Calu3 (cell line): ENCODE measurements around the gene DFFB. TPM values are rescaled to one million over a fixed set of nuclear protein-coding genes. Genes with fewer than 3 reads are reported as not detected.

ENCODE experiments used
- BruUV-seq: library from RNA; stranded (reverse); fragments of 400-500 nt; replicated peaks from 2 replicates; lab custom pipeline; 2021; lab: Mats Ljungman, UMichigan
- CTCF ChIA-PET: fragments of 300-600 bp; sonication (Branson Sonifier 250); formaldehyde crosslinking; loops from one replicate; lab custom pipeline; 2022; ENCODE audit warnings: antibody characterized with exemption; lab: Charles Lee
- DNase-seq: peaks from one replicate; pipeline ENCODE4 v3.0.0; 2022
- H3K27ac Mint-ChIP-seq: one replicate; pipeline ENCODE4 v1.8.0; 2022; ENCODE audit warnings: mixed read lengths; ENCODE audit not compliant: unreplicated experiment
- H3K27me3 Mint-ChIP-seq: one replicate; pipeline ENCODE4 v1.8.0; 2022; ENCODE audit warnings: mixed read lengths; ENCODE audit not compliant: unreplicated experiment
- H3K36me3 Mint-ChIP-seq: one replicate; pipeline ENCODE4 v1.8.0; 2022; ENCODE audit warnings: mild to moderate bottlenecking, moderate library complexity, mixed read lengths; ENCODE audit not compliant: insufficient read depth, unreplicated experiment
- H3K4me1 Mint-ChIP-seq: one replicate; pipeline ENCODE4 v1.8.0; 2022; ENCODE audit warnings: mild to moderate bottlenecking, low read depth, mixed read lengths; ENCODE audit not compliant: unreplicated experiment
- H3K4me3 Mint-ChIP-seq: one replicate; pipeline ENCODE4 v1.8.0; 2022; ENCODE audit warnings: mild to moderate bottlenecking, low read depth, moderate library complexity, mixed read lengths; ENCODE audit not compliant: unreplicated experiment
- H3K9me3 Mint-ChIP-seq: one replicate; pipeline ENCODE4 v1.8.0; 2022; ENCODE audit warnings: low read depth, mixed read lengths; ENCODE audit not compliant: unreplicated experiment
- CTCF ChIP-seq: fragments of 200-600 bp; IDR thresholded peaks from one replicate; pipeline ENCODE4 v1.8.0; 2022; ENCODE audit warnings: antibody characterized with exemption; ENCODE audit not compliant: unreplicated experiment
- intact Hi-C: fragments of 100-400 bp; cut with micrococcal nuclease; formaldehyde crosslinking; loops from one replicate; pipeline ENCODE4 v1.10.0; 2022; ENCODE audit not compliant: unreplicated experiment
- total RNA-seq: library from RNA; stranded (reverse); gene quantifications from 2 replicates; pipeline ENCODE4 v1.2.3, GENCODE V29; 2022

DFFB gene
- total RNA-seq, 1 experiment from 2014 or later = 6.6 TPM

- no peak for TF ChIP-seq CTCF
- peaks cover under 1% of the 10 kb centered on the region for H3K36me3 Mint-ChIP-seq
- no peaks in the 10 kb centered on the region for H3K4me1 Mint-ChIP-seq
- intact Hi-C loops = no loop called here
- no peaks in the 10 kb centered on the region for H3K9me3 Mint-ChIP-seq
- H3K4me3 Mint-ChIP-seq = no peak overlapping the region
- BruUV-seq = no TSS peak
- CTCF ChIA-PET = no interaction called here
- DNase-seq = no peak
- no peak overlapping the region for H3K27ac Mint-ChIP-seq
- no peaks in the 10 kb centered on the region for H3K27me3 Mint-ChIP-seq
These were observed 6.1 kb downstream of the DFFB start for GRCh38 chr1:3863231-3863935.

- Mint-ChIP-seq H3K9me3 (peaks cover 3% of the 10 kb centered on the region), H3K36me3 (peaks cover 5% of the 10 kb centered on the region), H3K4me3 (no peak overlapping the region), H3K4me1 (no peaks in the 10 kb centered on the region), H3K27ac (no peak overlapping the region), H3K27me3 (no peaks in the 10 kb centered on the region)
- no peak for TF ChIP-seq CTCF
- intact Hi-C loops = no loop called here
- no peak for DNase-seq
- BruUV-seq = no TSS peak
- CTCF ChIA-PET = no interaction called here
These were observed 7.6 kb downstream of the DFFB start for GRCh38 chr1:3864884-3865283.

- Mint-ChIP-seq H3K9me3 (peaks cover 3% of the 10 kb centered on the region), H3K4me1 (no peaks in the 10 kb centered on the region), H3K4me3 (no peak overlapping the region), H3K27ac (no peak overlapping the region), H3K27me3 (no peaks in the 10 kb centered on the region), H3K36me3 (peaks cover 5% of the 10 kb centered on the region)
- intact Hi-C loops = no loop called here
- no TSS peak for BruUV-seq
- DNase-seq = no peak
- CTCF ChIA-PET = no interaction called here
- no peak for TF ChIP-seq CTCF
These were observed 8.4 kb downstream of the DFFB start for GRCh38 chr1:3865606-3866160.

GRCh38 chr1:3868464-3869006, 11.3 kb downstream of the DFFB start:
- DNase-seq = no peak
- Mint-ChIP-seq H3K36me3 (peaks cover 5% of the 10 kb centered on the region), H3K27me3 (no peaks in the 10 kb centered on the region), H3K27ac (peak overlapping the region; percentile 61), H3K9me3 (peaks cover 3% of the 10 kb centered on the region), H3K4me1 (no peaks in the 10 kb centered on the region), H3K4me3 (no peak overlapping the region)
- intact Hi-C loops = no loop called here
- CTCF ChIA-PET = no interaction called here
- BruUV-seq = no TSS peak
- no peak for TF ChIP-seq CTCF
